ENCODE data around the gene GRK6.

GRK6 gene

DNA sequence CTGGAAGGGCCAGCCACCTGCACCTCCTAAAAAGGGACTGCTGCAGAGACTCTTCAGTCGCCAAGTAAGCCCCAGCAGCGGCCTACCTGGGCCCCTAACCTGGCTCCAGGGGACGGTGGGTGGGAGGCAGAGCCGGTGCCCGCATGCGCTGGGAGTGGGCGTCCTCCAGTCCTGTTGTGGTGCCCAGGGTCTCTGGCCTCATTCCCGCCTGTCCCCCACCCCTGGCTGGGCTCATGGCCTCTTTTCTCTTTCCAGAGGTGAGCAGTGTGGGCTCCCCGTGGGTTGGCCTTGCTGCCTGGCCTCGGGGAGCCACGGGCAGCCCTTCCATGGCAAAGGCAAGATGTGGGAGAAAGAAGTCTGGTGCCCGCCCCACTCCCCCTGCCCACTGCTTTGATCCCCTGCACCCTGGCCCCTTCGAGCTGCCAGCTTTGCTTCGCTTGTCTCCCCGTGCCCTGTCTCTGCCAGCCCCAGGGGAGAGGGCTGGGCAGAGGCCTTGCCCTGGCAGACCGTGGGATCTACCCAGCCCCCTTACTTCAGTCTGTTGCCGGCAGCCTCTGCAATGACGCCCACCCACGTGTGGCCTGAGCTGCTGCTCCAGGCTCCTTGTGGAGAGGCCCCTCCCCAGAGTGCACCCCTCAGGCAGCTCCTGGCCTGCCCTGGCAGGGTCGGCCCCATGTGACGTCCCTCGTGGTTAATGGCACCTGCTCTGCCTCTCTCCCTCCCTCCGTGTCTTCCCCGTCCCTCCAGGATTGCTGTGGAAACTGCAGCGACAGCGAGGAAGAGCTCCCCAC is 14.7 kb downstream of the GRK6 start:
- DNase-seq = no peak

DNA sequence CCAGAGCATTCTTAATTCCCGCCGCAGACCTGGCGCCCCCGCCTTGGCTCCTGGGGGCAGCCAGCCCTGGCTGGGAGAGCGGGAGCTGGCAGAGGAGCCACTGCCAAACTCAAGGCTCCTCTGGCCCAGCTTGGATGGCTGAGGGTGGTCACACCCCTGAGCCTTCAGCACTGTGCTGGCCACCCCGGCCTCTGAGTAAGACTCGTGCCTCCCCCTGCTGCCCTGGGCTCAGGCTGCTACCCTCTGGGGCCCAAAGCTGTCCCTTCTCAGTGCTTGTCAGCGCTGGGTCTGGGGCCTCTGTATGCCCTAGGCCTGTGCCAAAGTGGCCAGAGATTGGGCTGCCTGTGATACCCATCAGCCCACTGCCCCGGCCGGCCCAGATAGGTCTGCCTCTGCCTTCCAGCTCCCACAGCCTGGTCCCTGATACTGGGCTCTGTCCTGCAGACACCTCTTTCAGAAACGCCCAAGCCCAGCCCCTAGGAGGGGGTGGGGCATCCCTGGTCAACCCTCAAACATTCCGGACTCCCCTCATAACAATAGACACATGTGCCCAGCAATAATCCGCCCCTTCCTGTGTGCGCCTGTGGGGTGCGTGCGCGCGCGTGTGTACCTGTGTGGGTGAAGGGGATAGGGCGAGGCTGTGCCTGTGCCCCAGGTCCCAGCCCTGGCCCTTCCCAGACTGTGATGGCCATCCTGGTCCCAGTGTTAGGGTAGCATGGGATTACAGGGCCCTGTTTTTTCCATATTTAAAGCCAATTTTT is 15.8 kb downstream of the GRK6 start:
- no peak for DNase-seq

- DNase-seq = no peak
Observed at GRCh38 chr5:177443144-177443983, 16.9 kb downstream of the GRK6 start.

GRCh38 chr5:177444106-177445051 is 17.9 kb downstream of the GRK6 start:
- no peak for DNase-seq

DNA sequence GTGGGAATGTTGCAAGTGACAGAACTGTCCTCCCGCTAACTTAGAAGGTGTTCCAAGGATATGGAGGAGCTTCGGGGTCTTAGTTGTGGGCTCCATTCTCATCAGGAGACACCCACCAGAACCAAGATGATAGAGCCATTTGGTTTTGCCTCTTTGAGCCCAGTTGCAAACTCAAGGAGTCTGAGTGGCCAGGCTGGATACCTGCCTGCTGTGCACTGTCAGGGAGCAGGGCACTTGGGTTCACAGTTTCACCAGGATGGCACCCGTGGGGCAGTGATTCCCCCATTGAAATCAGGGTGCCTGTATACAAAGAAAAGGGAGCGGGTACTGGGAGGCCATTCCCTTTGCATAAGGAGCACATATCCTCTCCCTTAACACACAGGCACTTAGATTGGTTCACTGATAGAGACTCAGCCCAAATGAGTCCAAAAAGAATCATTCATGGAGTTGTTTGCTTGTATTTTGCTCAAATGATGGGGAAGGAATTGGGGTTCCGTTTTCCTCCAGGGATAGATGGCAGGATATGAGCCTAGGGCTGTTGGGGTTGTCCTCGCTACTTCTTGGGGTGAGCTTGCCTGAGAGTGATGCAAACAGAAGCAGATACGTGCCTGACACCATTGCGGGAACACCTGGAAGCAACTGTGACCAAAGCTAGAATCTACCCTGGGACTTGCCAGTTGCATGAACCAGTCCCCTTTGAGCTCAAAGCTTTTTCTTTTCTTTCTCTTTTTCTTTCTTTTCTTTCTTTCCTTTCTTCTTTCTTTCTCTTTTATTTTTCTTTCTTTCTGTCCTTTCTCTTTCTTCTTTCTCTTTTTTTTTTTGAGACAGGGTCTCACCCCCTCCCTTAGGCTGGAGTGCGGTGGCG is 18.8 kb downstream of the GRK6 start:
- DNase-seq = no peak

DNA sequence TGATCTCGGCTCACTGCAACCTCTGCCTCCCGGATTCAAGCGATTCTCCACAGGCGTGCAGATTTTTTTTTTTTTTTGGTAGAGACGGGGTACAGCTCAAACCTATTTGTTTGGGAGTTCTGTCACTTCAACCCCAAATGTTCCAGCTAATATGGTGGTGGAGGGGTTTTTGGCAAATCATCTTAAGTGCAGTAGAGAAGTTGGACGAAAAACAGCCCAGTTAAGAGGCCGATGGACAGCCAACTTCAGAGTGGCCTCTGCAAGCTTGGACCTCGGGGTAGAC is 19.4 kb downstream of the GRK6 start:
- no peak for DNase-seq

DNA sequence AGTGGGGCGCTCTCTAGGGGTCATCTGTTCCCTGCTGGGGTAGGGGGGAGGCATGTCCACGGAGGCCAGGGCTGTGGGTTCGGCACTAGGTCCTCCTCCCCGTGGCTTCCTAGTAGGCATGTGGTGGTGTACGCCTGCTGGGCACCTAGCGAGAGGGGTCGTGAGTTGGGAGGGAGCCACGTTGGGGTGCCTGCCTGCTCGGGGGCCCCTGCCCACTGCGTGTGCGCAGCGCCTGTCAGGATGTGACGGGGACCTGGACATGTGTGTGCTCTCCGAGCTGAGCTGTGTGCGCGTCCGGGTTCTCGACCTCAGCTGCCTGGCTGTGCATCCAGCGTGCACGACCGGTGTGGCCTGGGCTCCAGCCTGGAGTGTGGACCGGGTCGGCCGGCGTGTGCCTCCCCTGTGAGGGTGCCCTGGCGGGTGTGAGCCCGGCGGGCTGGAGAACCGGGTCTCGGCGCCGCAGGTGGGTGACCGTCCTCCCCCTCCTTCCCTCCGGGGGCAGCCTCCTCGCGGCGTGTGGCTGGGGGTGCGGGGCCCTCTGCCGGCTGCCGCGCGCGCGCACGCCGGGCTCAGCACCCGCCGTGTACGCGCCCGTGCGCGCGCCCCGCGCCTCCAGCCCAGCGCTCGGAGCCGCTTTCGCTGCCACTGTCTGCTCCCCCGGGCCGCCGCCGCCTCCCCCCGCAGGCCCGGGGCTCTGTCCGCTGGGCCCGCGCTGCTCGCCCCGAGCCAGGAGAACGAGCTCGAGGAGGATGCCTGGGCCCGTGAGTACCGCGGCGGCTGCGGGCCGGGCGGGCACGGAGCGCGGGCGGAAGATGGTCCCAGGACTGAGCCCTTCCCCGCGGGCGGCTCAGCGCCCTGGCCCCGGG is 20.0 kb downstream of the GRK6 start, which contains the start of gene PRR7:
Gene PRR7, plus strand, starts transcription at position 615 of the 866 bp plus-strand sequence. CDS start 8,254 bp downstream, outside the sequence.
- no peak for DNase-seq

GRCh38 chr5:177447066-177447610 is 20.7 kb downstream of the GRK6 start:
- no peak for DNase-seq

DNA sequence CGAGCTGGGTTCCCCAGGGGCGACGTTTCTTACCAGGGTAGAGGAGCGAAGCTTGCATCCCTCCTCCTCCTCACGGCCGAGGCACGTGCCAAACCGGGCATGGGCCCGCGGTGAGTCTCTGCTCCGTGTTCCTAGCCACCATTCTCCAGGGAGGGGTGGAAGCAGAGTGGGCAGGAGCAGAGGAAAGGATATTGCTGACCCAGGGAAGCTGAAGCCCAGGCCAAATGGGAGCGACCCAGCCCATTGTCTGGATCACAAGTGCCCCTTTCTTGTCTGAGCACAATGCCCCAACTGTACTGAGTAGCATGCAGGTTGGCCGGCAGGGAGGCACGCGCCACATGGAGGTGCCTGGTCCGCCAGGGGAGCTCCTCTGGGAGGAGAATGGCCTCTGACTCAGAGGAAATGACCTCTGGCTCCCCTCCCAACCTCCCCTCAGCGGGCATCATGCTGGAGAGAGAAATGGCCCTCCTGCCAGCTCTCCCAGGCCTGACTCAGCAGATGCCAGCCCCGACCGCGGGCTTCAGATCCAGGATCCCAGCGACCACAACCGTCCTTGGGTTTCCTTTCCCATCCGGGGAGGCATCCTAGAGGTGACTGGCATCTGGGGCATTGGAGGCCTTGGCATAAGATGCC is 21.3 kb downstream of the GRK6 start:
- DNase-seq = no peak

DNA sequence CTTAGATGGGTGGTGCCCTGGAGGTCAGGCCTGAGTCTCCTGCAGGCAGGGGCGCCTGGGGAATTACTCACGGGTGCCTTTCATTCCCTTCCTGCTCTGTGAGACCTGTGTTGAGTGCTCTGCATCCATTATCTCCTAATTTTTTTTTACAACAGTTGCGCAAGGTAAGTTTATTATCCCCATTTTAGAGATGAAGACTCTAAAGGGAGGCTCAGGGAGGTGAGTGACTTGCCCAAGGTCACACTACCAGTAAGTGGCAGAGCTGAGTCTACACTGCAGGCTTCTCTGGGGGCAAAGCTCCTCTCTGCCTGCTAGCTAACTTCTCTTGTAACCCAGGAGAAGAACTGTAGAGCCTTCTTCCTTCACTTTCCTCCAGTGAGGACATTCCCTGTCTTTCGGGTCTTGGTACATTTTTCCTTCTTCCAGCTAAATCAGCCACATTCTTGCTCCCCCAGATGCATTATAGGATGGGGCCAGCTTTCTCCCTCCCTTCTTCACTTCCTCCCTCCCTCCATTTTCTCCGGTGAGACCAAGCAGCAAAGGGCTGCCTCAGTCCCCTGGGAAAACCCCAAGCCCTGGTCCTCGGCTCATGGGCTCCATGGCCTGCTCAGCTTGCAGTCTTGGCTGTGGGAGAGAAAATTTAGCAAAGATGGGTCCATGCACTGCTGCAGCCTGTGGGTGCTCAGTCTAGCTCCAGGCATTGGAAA is 21.9 kb downstream of the GRK6 start:
- no peak for DNase-seq

DNA sequence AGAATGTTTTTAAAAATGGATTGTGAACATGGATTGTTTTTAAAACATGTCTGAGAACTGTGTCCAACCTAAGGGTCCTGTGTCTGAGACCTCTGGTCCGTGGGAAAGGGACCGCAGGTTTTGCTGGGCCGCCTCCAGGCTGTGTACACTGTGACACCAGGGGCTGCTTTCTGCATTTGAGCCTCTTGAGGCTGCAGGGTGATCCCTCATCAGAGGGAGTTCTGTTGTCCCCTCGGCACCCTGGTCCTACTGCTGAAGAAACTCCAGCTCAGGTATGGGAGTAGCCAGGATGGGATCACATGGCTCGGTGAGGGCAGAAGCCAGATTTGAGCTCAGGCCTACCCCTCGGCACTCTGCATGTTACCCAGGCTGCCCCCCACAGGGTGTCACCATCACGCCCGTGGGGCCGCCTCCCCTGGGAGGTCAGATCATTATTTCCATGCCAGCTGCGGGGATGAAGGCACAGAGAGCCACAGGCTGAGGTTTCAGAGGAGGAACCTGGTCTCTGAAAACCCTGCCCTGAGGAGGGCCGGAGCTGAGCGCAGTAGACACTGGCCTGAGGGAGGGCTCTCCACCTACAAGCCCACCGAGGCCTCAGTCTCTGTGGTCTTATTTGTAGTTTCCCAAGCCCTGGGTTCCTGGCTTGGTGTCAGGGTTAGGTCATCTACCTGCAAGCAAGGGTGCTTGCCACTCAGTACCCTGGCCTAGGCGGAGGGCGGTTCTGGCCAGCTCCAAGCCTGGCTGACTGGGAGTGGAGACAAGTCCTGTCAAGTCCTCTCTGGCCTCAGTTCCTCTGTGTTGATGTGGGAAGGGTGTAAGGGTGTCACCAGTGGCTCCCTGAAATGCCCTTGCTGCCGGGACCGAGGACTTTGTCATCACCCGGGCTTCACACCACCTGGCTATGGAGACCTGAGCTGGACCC is 22.9 kb downstream of the GRK6 start:
- no peak for DNase-seq

DNA sequence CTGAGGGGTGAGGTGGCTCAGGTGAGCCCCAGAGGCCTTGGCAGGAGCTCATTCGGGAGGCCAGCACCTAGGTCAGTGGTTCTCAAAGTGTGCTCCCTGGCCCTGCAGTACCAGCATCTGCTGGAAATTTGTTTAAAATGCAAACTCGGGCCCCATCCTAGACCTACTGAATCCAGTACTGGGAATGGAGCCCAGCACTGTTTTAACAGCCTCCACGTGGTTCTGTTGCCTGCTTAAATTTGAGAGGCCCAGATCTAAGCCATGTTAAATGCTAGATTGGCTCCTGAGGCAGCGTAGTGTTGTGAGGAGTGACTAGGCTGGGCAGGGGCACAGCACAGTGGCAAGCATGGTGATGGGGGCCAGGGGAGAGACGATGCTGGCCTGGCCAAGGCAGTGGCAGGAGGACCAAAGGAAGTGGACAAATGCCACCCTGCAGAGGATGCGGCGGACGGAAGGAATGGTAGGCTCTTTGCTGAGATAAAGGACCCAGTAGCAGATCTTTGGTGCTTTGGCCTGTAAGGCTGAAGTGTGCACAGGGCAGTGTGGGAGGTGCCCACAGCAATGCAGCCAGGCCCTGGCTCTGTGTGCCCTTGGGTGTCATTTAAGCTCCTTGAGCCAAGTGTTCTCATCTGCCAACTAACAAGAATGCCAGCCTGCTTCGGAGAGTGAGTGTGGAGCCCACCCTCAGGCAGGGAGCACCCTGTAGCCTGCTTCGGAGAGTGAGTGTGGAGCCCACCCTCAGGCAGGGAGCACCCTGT is 24.4 kb downstream of the GRK6 start:
- DNase-seq = no peak

GRCh38 chr5:177452688-177453638 is 26.5 kb downstream of the GRK6 start:
- DNase-seq = no peak

- no peak for DNase-seq
Observed at GRCh38 chr5:177453852-177454396, 27.4 kb downstream of the GRK6 start.

DNA sequence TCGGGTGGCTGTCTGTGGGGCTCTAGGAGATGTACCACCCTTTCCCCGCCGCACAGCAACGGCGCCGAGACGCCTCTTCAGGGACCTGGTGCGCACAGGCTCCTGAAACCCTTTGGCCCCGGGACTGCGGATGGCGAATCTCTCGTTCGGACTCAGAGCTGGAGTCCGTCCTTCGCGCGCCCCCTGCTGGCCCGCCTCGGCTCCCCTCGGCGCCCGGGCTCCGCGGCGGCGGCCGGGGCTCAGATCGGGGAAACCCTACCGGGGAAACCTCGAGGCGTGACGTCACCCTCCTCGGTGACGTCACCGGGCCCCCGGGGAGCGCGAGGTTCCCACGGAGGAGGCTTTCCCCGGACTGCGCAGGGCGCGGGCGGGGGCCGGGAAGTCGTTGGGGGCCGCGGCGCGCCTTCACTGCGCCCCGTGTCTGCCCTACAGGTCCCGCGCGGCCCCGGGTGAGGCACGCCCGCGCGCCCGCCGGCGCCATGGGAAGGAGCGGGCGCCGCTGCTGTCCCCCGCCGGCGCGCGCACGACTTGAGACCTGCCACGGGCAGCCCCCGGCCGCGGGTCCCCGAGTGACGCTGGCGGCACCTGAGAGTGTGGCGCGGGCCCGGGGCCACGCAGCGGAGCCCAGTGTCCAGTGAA is 28.0 kb downstream of the GRK6 start:
- peak in 1 of 2 experiments; percentile 33 for DNase-seq
